Keratinocyte (primary cell): ENCODE data around the gene ZFYVE16.

ENCODE experiments used
- EZH2 ChIP-seq: IDR thresholded peaks from one replicate; pipeline ENCODE4 v1.6.1; 2012; ENCODE audit warnings: inconsistent platforms, mild to moderate bottlenecking, low read length, moderate library complexity
- TF ChIP-seq, protein P1 (sequence below), 3 experiments: IDR thresholded peaks in 1 of 3; conservative IDR thresholded peaks in 1 of 3; optimal IDR thresholded peaks in 1 of 3; 2 replicates in 2 of 3; 3 replicates in 1 of 3; pipeline versions ENCODE3 to v1.5.1; 2011; ENCODE audit warnings: low read length in 3 of 3, mild to moderate bottlenecking in 3 of 3, moderate library complexity in 2 of 3, control low read depth in 1 of 3, inconsistent platforms in 1 of 3; ENCODE audit not compliant: insufficient read depth in 2 of 3; ENCODE audit errors: extremely low read depth in 1 of 3

DNA sequence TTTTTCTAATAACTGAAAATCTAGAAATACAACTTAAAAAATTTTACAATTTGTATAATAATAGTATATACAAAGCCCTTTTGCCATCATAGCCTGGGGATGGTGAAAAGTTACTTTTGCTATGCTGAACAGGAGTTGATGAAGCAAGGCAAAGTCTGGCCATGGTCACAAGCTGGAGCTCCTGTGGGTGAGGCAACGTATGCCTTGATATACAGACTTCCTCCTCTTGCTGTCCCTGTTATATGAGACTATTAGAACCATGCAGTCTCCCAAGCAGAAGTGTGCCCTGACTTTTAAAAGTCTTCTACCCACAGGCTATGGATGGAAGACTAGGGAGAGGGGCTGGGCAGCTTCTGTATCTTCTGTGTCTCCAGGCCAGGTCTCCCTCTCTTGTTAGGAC is 95.8 kb downstream of the ZFYVE16 start:
- TF ChIP-seq, protein P1, sequence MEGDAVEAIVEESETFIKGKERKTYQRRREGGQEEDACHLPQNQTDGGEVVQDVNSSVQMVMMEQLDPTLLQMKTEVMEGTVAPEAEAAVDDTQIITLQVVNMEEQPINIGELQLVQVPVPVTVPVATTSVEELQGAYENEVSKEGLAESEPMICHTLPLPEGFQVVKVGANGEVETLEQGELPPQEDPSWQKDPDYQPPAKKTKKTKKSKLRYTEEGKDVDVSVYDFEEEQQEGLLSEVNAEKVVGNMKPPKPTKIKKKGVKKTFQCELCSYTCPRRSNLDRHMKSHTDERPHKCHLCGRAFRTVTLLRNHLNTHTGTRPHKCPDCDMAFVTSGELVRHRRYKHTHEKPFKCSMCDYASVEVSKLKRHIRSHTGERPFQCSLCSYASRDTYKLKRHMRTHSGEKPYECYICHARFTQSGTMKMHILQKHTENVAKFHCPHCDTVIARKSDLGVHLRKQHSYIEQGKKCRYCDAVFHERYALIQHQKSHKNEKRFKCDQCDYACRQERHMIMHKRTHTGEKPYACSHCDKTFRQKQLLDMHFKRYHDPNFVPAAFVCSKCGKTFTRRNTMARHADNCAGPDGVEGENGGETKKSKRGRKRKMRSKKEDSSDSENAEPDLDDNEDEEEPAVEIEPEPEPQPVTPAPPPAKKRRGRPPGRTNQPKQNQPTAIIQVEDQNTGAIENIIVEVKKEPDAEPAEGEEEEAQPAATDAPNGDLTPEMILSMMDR (optimal IDR thresholded peaks at IDR 0.05 in 1 of 3, IDR thresholded peaks at IDR 0.05 in 1 of 3, conservative IDR thresholded peaks at IDR 0.05 in 1 of 3; ENCODE audit: extremely low read depth in 1 of 3, insufficient read depth in 2 of 3, low read length in 3 of 3) = no peak
- no peak for TF ChIP-seq EZH2
